NCI-H226 (cell line): ENCODE measurements around the gene TRAFD1.

Experiments
- DNase-seq: peaks from one replicate; pipeline ENCODE4 v3.0.0-alpha.2; 2015

TRAFD1 gene

GRCh38 chr12:112159146-112159541, 33.8 kb downstream of the TRAFD1 start:
- no peak for DNase-seq

- no peak for DNase-seq
Observed at GRCh38 chr12:112160611-112161010, 35.3 kb downstream of the TRAFD1 start.

- no peak for DNase-seq
Observed at GRCh38 chr12:112161711-112162110, 36.4 kb downstream of the TRAFD1 start.

- no peak for DNase-seq
Observed at GRCh38 chr12:112162241-112162790, 37.0 kb downstream of the TRAFD1 start.

GRCh38 chr12:112163056-112163455, 37.7 kb downstream of the TRAFD1 start:
- no peak for DNase-seq

GRCh38 chr12:112163471-112163991, 38.2 kb downstream of the TRAFD1 start:
- no peak for DNase-seq

- DNase-seq = no peak
Observed at GRCh38 chr12:112164011-112164660, 38.8 kb downstream of the TRAFD1 start.

GRCh38 chr12:112165624-112166023, 40.3 kb downstream of the TRAFD1 start:
- no peak for DNase-seq

GRCh38 chr12:112166051-112167015, 41.0 kb downstream of the TRAFD1 start:
- no peak for DNase-seq

- DNase-seq = no peak
Observed at GRCh38 chr12:112167031-112167461, 41.7 kb downstream of the TRAFD1 start.

- DNase-seq = no peak
Observed at GRCh38 chr12:112167718-112168525, 42.6 kb downstream of the TRAFD1 start.

GRCh38 chr12:112168561-112168971, 43.2 kb downstream of the TRAFD1 start:
- DNase-seq = no peak

GRCh38 chr12:112169161-112169872, 44.0 kb downstream of the TRAFD1 start:
- no peak for DNase-seq

- no peak for DNase-seq
Observed at GRCh38 chr12:112169966-112170365, 44.6 kb downstream of the TRAFD1 start.

GRCh38 chr12:112170376-112170775, 45.0 kb downstream of the TRAFD1 start:
- DNase-seq = no peak

GRCh38 chr12:112170971-112171596, 45.7 kb downstream of the TRAFD1 start:
- DNase-seq = no peak

GRCh38 chr12:112172556-112173324, 47.4 kb downstream of the TRAFD1 start:
- DNase-seq = no peak

GRCh38 chr12:112175361-112176155, 50.2 kb downstream of the TRAFD1 start:
- DNase-seq = no peak

- DNase-seq = no peak
Observed at GRCh38 chr12:112176321-112177010, 51.1 kb downstream of the TRAFD1 start.
